Measurements from ENCODE around the gene DEK. TPM values are rescaled to one million over a fixed set of nuclear protein-coding genes. Genes with fewer than 3 reads are reported as not detected.

DEK gene
- polyA plus RNA-seq, 2 of the 4 experiments (the other 2 are of a cell fraction): 96.4 to 146 TPM

- DNase-seq (ENCODE audit: low read depth in 1 of 2, low spot score in 1 of 2) (no peak), FAIRE-seq (no peak), ATAC-seq (no peak)
- WGBS (ENCODE audit: missing lambda C conversion rate): 74% methylated on average over 4 of the region's 4 CpGs
- no peak for TF ChIP-seq E2F6 (IDR thresholded peaks at IDR 0.05; ENCODE audit: borderline replicate concordance, low read depth)
- no peak for TF ChIP-seq TFCP2L1 (CRISPR knock-in tag; IDR thresholded peaks at IDR 0.05)
- no peak for TF ChIP-seq SREBF2 (IDR thresholded peaks at IDR 0.05)
- no peak for TF ChIP-seq GATA3 (IDR thresholded peaks at IDR 0.05; ENCODE audit: borderline replicate concordance)
- TF ChIP-seq NR3C1 (IDR thresholded peaks at IDR 0.05): no peak
- no peak for TF ChIP-seq ESRRA (IDR thresholded peaks at IDR 0.05; ENCODE audit: borderline replicate concordance, low read length)
- TF ChIP-seq HEYL (CRISPR knock-in tag; IDR thresholded peaks at IDR 0.05): no peak
- no peak for TF ChIP-seq EHF (CRISPR knock-in tag; IDR thresholded peaks at IDR 0.05)
- no peak for TF ChIP-seq BCL3 (IDR thresholded peaks at IDR 0.05)
- no peak for TF ChIP-seq PBX3 (IDR thresholded peaks at IDR 0.05)
- no peak for TF ChIP-seq TP53 (CRISPR knock-in tag; IDR thresholded peaks at IDR 0.05)
- no peak for TF ChIP-seq JUN (IDR thresholded peaks at IDR 0.05)
- TF ChIP-seq USF2 (IDR thresholded peaks at IDR 0.05): no peak
- no peak for TF ChIP-seq POLR2A (IDR thresholded peaks at IDR 0.05; ENCODE audit: low read length)
- no peak for TF ChIP-seq HOXA7 (CRISPR knock-in tag; IDR thresholded peaks at IDR 0.05)
- TF ChIP-seq ZC3H11A (IDR thresholded peaks at IDR 0.05): no peak
- TF ChIP-seq SMC3 (IDR thresholded peaks at IDR 0.05): no peak
- no peak for TF ChIP-seq CTCF (IDR thresholded peaks at IDR 0.05)
- Histone ChIP-seq H3K4me2 (no peak overlapping the region), H3K4me1 (0 out of 3 replicates have a peak, but pooled peaks cover 5% of the 10 kb centered on the region), H3K27ac (no peak overlapping the region), H3K9me3 (no peaks in the 10 kb centered on the region), H3K4me3 (no peak overlapping the region)
- CTCF ChIA-PET: no interaction called here
- POLR2A ChIA-PET: no interaction called here
These were observed 3.7 kb upstream of the DEK start for GRCh38 chr6:18268066-18268465.

- no peaks in the 10 kb centered on the region for H3K9me3 ChIP-seq
- 89% methylated on average over 7 of the region's 11 CpGs for WGBS (ENCODE audit: missing lambda C conversion rate)
- no peak overlapping the region for H3K27ac ChIP-seq
- FAIRE-seq (no peak), ATAC-seq (no peak), DNase-seq (ENCODE audit: low read depth in 1 of 2, low spot score in 1 of 2) (no peak)
- H3K4me2 ChIP-seq: no peak overlapping the region
- ChIA-PET POLR2A (no interaction called here), CTCF (interaction anchor here (0.7 to 1.5 kb wide), 3 partner anchors 162 to 262 kb away, joined by 3 to 4 read pairs (median 3); no protein-coding TSS in a partner anchor)
- H3K4me1 ChIP-seq: peaks cover 17% of the 10 kb centered on the region; the same call in 2 of the 3 replicates
- no peak overlapping the region for H3K4me3 ChIP-seq
- TF ChIP-seq FOSB (CRISPR knock-in tag; IDR thresholded peaks at IDR 0.05): no peak
- TF ChIP-seq EP300 (IDR thresholded peaks at IDR 0.05): no peak
- no peak for TF ChIP-seq HEYL (CRISPR knock-in tag; IDR thresholded peaks at IDR 0.05)
- no peak for TF ChIP-seq HOXA7 (CRISPR knock-in tag; IDR thresholded peaks at IDR 0.05)
- no peak for TF ChIP-seq ZNF302 (CRISPR knock-in tag; IDR thresholded peaks at IDR 0.05)
- TF ChIP-seq KDM1A (IDR thresholded peaks at IDR 0.05; ENCODE audit: low read depth): no peak
- TF ChIP-seq MAZ (IDR thresholded peaks at IDR 0.05; ENCODE audit: borderline replicate concordance, low read depth, low read length): no peak
- TF ChIP-seq EHF (CRISPR knock-in tag; IDR thresholded peaks at IDR 0.05): no peak
- no peak for TF ChIP-seq CBX2 (IDR thresholded peaks at IDR 0.05; ENCODE audit: borderline replicate concordance, low read depth)
- no peak for TF ChIP-seq BHLHE40 (IDR thresholded peaks at IDR 0.05; ENCODE audit: low read depth, low read length)
- no peak for TF ChIP-seq HOXB13 (CRISPR knock-in tag; IDR thresholded peaks at IDR 0.05; ENCODE audit: low read depth)
- no peak for TF ChIP-seq CHD2 (IDR thresholded peaks at IDR 0.05; ENCODE audit: low read length, partially characterized antibody)
These were observed 2.2 kb upstream of the DEK start for GRCh38 chr6:18266523-18266912.

Data from A549 (cell line).